Omental fat pad (tissue), 4 donors: ENCODE data around the gene ADGB. TPM values are rescaled to one million over a fixed set of nuclear protein-coding genes. Genes with fewer than 3 reads are reported as not detected.

ENCODE experiments used
- ATAC-seq: fragments of 150-250 bp; one replicate; pipeline ENCODE4 v1.9.1; 2016; ENCODE audit warnings: mild to moderate bottlenecking, moderate library complexity; ENCODE audit not compliant: low FRiP score
- DNase-seq: peaks from one replicate; pipeline ENCODE4 v3.0.0-alpha.2; 2019; ENCODE audit warnings: low spot score
- total RNA-seq, 4 donors: library from RNA; depleted of rRNA; stranded (reverse); fragments of >200 nt; gene quantifications; one replicate each; pipeline ENCODE4 v1.1.0, GENCODE V29; 2016
- TF ChIP-seq, protein P1 (sequence below), 3 donors: fragments of 450-650 bp; IDR thresholded peaks; one replicate each; pipeline ENCODE4 v1.5.1; 2016 to 2017; ENCODE audit warnings: antibody characterized with exemption in 3 of 3, mild to moderate bottlenecking in 3 of 3, moderate library complexity in 2 of 3

Gene ADGB
- total RNA-seq, 4 donors from 2014 or later = not detected

DNA sequence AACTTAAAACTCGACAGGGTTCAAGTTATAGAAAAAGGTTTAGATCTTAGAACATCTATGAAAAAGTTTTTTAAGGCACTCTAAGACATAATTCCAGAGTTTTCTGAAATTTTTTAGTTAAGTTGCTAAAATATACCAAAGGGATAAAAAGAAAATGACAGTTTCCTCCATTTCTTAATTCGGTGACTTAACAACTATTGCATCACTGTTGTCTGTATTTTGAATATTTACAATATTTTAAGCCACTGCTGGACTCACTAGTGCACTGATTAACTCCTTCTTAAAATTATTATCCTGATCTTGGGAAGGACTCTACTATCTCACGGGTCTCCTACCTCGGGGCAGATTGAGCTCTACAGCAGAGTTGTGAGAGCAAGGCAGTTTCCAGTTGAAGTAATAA, 91.0 kb downstream of the ADGB start:
- no peak for ATAC-seq

DNA sequence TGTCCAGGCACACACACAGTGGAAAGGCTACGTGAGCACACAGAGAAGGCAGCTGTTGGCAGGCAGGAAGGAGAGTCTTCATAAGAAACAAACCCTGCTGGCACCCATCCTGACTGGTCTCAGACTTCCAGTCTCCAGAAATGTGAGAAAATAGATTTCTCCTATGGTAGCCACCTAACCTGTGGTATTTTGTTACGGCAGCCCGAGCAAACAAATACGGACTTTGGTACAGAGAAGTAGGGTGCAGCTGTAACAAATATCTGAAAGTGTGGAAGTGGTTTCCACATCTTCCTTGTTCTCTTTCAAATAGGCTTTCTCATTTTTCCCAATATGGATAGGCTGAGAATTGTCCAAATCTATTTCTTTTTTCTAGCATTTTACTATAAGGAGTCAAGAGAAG, 94.6 kb downstream of the ADGB start:
- DNase-seq (no peak), ATAC-seq (no peak)
- TF ChIP-seq, protein P1, sequence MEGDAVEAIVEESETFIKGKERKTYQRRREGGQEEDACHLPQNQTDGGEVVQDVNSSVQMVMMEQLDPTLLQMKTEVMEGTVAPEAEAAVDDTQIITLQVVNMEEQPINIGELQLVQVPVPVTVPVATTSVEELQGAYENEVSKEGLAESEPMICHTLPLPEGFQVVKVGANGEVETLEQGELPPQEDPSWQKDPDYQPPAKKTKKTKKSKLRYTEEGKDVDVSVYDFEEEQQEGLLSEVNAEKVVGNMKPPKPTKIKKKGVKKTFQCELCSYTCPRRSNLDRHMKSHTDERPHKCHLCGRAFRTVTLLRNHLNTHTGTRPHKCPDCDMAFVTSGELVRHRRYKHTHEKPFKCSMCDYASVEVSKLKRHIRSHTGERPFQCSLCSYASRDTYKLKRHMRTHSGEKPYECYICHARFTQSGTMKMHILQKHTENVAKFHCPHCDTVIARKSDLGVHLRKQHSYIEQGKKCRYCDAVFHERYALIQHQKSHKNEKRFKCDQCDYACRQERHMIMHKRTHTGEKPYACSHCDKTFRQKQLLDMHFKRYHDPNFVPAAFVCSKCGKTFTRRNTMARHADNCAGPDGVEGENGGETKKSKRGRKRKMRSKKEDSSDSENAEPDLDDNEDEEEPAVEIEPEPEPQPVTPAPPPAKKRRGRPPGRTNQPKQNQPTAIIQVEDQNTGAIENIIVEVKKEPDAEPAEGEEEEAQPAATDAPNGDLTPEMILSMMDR (IDR thresholded peaks at IDR 0.05) = no peak

More for the DNA sequence above, 91.0 kb downstream of the ADGB start:
- TF ChIP-seq, protein P1 (IDR thresholded peaks at IDR 0.05) = no peak
- no peak for DNase-seq

DNA sequence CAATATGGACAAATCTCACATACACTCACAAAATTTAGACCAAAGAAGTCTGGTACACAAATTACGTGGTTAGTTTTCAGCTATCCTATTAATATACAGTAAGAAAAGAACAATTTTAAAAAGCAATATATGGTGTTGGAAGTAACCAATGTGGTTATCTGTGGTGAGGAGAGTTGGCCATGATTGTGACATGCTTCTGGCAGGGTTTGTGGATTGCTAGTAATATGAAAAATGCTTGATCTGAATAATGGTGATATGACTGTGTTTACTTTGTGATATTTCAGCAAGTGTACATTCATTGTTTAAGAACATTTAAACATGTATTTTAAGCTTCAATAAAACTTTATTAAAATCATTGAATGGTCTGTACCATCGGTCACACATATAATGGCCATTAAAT, 99.1 kb downstream of the ADGB start:
- DNase-seq (no peak), ATAC-seq (no peak)
- TF ChIP-seq, protein P1 (IDR thresholded peaks at IDR 0.05) = no peak

DNA sequence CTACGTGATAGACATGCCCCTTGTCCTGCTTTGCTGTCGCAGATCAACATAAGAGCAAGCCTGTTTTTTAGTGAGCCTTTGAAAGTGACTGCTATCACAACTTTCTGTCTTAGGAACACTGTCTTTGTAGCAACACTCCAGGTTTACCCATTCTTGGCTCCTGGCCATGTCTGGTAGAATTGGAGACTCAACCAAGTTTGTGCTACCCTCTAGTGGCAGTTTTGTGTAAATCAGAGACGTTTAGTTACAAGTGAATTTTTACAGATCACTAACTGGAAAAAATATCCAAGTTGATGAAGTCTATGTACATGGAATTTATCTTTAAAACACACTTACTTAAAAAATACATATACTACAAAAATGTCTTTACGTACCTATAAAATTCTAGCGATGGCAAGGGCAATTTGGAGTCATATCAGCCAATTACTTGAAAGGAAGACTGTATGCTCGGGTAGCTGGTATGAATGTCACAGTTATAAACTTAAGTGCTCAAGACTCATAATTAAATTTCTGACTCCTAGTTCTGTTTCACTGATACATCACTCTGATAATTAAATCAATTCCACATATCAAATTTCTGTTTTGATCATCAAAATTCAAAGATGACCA, 101.4 kb downstream of the ADGB start:
- TF ChIP-seq, protein P1 (IDR thresholded peaks at IDR 0.05) = peak in 1 of 3 donors; percentile 45
- DNase-seq (peak; percentile 71), ATAC-seq (no peak)

DNA sequence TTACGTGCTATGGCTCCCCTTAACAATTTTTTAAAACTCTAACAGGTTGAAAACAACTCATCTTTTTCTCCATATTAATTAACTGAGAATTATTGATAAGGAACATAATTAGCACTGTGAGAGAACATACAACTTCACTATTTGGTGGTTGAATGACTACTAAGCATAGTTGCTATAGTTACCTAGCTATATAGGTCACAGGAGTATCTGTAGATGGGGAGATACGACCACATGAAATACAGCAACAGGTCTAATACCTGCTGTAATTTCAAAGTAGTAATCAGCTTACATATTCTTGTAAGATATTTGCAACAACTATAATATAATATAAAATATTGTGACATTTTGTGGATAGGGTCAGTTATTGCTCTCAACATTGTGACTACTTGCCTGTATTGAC, 102.9 kb downstream of the ADGB start:
- ATAC-seq = no peak
- no peak for DNase-seq
- TF ChIP-seq, protein P1 (IDR thresholded peaks at IDR 0.05) = no peak

DNA sequence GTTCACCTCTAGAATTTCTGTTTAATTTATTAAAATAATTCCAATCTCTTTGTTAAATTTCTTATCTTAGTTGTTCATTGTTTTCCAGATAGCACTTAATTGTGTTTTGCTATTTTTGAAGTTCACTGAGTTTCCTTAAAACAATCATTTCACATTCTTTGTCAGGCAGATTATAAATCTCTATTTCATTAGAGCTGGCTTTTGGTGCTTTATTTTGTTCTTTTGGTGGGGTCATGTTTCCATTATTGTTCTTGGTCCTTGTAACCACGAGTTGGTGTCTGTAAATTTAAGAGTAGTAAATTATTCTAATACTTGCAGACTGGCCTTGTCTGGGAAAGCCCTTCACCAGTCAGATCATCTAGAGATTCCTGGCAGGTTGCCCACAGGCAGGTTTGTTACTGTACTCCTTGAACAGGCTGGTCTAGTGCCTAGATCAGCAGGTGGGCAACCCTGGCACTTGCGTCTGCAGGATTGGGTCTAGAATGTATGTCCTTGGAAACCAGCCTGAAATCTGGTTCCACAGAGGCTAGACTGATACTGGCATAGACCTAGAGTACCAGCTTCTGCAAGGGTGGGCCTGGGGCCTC, 110.4 kb downstream of the ADGB start:
- TF ChIP-seq, protein P1 (IDR thresholded peaks at IDR 0.05) = no peak
- ATAC-seq (no peak), DNase-seq (no peak)

DNA sequence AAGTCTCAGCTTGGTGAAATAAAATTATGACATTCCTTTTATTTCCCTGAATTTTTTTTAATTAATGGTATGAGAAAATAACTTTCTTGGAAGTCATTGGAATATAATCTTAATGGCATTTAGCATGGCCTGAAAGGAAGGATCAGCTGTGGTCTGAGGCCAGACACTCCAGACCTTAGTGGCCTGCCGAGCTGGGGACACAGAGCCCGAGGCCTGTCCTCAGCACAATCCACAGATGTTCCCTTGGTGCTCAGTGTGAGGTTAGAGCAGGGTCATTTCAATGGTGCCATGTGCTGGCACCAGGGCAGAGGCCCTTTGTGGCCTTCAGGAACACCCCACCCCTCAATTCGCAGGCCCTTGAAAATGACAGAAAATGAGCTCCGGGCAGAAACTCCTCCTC, 120.6 kb downstream of the ADGB start:
- TF ChIP-seq, protein P1 (IDR thresholded peaks at IDR 0.05) = no peak
- DNase-seq (no peak), ATAC-seq (no peak)
